Progenitor cell of endocrine pancreas (in vitro differentiated cells): ENCODE measurements around the gene DNAH7. TPM values are rescaled to one million over a fixed set of nuclear protein-coding genes. Genes with fewer than 3 reads are reported as not detected.

Source experiments
- DNase-seq: peaks from one replicate; pipeline ENCODE4 v3.0.0; 2021; ENCODE audit warnings: low spot score; ENCODE audit not compliant: unreplicated experiment
- H3K27ac Mint-ChIP-seq: 2 replicates; pipeline ENCODE4 v1.8.0; 2021; ENCODE audit warnings: mild to moderate bottlenecking, moderate library complexity, mixed read lengths
- H3K27me3 Mint-ChIP-seq: 2 replicates; pipeline ENCODE4 v1.8.0; 2021; ENCODE audit warnings: mixed read lengths
- H3K36me3 Mint-ChIP-seq: 2 replicates; pipeline ENCODE4 v1.8.0; 2022; ENCODE audit warnings: mixed read lengths; ENCODE audit not compliant: insufficient read depth
- H3K4me1 Mint-ChIP-seq: 2 replicates; pipeline ENCODE4 v1.8.0; 2021; ENCODE audit warnings: low read depth, mixed read lengths
- H3K4me3 Mint-ChIP-seq: 2 replicates; pipeline ENCODE4 v1.8.0; 2021; ENCODE audit warnings: low read depth, mild to moderate bottlenecking, moderate library complexity, mixed read lengths
- H3K9me3 Mint-ChIP-seq: 2 replicates; pipeline ENCODE4 v1.8.0; 2021; ENCODE audit warnings: low read depth, mixed read lengths
- CTCF ChIP-seq: fragments of 200-600 bp; sonication (generic); IDR thresholded peaks from one replicate; pipeline ENCODE4 v1.5.0; 2021; ENCODE audit warnings: antibody characterized with exemption, mild to moderate bottlenecking; ENCODE audit not compliant: unreplicated experiment
- total RNA-seq: library from RNA; stranded (reverse); gene quantifications from 2 replicates; pipeline ENCODE4 v1.2.1, GENCODE V29; 2021

DNAH7 gene
- total RNA-seq, 1 donor from 2014 or later: 5.9 TPM

GRCh38 chr2:195810340-195811098 is 258.1 kb downstream of the DNAH7 start:
- no peak overlapping the region for H3K27ac Mint-ChIP-seq
- H3K9me3 Mint-ChIP-seq: no peaks in the 10 kb centered on the region

DNA sequence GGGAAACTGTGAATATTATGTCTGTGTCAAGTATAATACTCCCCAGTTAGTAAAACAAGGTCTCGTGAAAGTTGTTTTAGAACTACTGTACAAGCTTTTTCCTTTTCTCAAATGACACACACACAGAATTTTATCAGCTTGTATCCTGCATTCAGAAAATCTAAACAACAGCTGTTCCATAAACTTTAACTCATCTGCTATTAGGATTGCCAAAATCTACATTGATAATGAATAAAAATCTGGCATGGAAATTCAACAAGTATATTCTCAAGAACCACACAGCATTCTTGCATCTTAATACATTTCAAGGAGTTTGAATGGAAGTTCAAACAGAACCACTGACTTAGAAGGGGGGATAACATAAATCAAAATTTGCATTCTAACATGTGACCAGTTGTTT is 260.4 kb downstream of the DNAH7 start:
- peaks cover 7% of the 10 kb centered on the region for H3K4me1 Mint-ChIP-seq

More at GRCh38 chr2:195810340-195811098, 258.1 kb downstream of the DNAH7 start:
- Mint-ChIP-seq H3K27me3 (no peaks in the 10 kb centered on the region), H3K4me3 (no peak overlapping the region), H3K36me3 (no peaks in the 10 kb centered on the region), H3K4me1 (no peaks in the 10 kb centered on the region)
- no peak for TF ChIP-seq CTCF
- DNase-seq: no peak

GRCh38 chr2:195805283-195805976 is 263.2 kb downstream of the DNAH7 start:
- Mint-ChIP-seq H3K27me3 (no peaks in the 10 kb centered on the region), H3K4me3 (no peak overlapping the region), H3K27ac (no peak overlapping the region), H3K36me3 (no peaks in the 10 kb centered on the region), H3K4me1 (peaks cover 10% of the 10 kb centered on the region), H3K9me3 (no peaks in the 10 kb centered on the region)
- TF ChIP-seq CTCF: no peak
- no peak for DNase-seq

More for the DNA sequence above, 260.4 kb downstream of the DNAH7 start:
- Mint-ChIP-seq H3K4me3 (no peak overlapping the region), H3K27me3 (no peaks in the 10 kb centered on the region), H3K27ac (no peak overlapping the region), H3K36me3 (no peaks in the 10 kb centered on the region), H3K9me3 (no peaks in the 10 kb centered on the region)
- no peak for DNase-seq
- no peak for TF ChIP-seq CTCF

DNA sequence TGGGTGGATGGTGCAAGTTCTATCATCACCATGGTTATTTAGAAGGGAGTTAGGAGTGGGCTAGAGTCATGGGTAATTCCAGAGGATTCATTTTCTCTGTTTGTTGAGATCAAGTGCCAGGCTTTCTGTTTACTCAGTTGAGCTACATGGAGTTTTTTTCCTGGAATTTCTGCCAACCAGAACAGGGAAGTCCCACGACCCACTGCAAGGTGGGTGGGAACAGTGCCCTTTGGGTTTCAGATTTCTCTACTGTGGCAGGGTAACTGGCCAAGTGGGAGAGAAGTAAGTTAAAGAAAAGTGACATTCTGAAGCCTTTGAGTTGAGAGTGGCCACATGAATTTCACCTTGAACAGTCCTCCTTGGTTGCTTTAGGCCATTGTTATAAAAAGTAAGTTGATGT is 272.8 kb downstream of the DNAH7 start:
- Mint-ChIP-seq H3K9me3 (peaks cover 8% of the 10 kb centered on the region), H3K27ac (no peak overlapping the region), H3K4me3 (no peak overlapping the region), H3K36me3 (peaks cover 9% of the 10 kb centered on the region), H3K27me3 (no peaks in the 10 kb centered on the region), H3K4me1 (no peaks in the 10 kb centered on the region)
- no peak for DNase-seq
- TF ChIP-seq CTCF: no peak

GRCh38 chr2:195793881-195794280 is 274.8 kb downstream of the DNAH7 start:
- Mint-ChIP-seq H3K4me3 (no peak overlapping the region), H3K36me3 (peaks cover 14% of the 10 kb centered on the region), H3K27me3 (no peaks in the 10 kb centered on the region), H3K4me1 (no peaks in the 10 kb centered on the region), H3K27ac (no peak overlapping the region), H3K9me3 (peaks cover 16% of the 10 kb centered on the region)
- DNase-seq: no peak
- TF ChIP-seq CTCF: no peak
